Stimulated activated CD8-positive, alpha-beta memory T cell treated with anti-CD3 and anti-CD28 coated beads, Interleukin-15, amount 100 ng/mL, for 4 hours (primary cell): ENCODE results near the gene SIK1.
"Not testable (repeated sequence)": the region's sequence is repeated elsewhere in the genome, so short reads cannot be mapped to it uniquely, and the experiment has no call there.

Source experiments
- DNase-seq, 2 donors: peaks; one replicate each; pipeline ENCODE4 v3.0.0-alpha.2; 2020; ENCODE audit warnings: low read depth in 2 of 2

The SIK1 gene

GRCh38 chr21:43439316-43440075 lies 12.6 kb upstream of the SIK1 start:
- DNase-seq, result not testable (repeated sequence)

DNA sequence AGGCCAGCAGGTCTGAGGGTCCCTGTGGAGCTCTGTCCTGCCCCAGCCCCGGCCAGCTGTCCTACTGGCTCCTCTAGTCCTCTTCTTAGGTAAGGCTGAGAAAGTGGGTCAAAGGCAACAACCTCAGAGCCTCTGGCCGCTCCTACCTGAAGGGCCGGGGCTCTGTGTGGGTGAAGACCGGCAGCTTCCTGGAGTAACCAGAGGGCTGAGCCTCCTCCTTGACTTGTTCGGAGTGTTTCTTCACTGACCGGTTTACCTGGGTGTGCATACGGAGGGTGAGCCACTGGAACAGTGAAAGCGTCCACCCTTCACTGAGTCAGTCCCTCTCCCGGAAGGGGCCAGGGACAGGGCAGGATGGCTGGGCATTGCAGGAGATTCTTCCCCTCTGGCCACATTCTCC lies 9.3 kb upstream of the SIK1 start:
- DNase-seq, result not testable (repeated sequence)

DNA sequence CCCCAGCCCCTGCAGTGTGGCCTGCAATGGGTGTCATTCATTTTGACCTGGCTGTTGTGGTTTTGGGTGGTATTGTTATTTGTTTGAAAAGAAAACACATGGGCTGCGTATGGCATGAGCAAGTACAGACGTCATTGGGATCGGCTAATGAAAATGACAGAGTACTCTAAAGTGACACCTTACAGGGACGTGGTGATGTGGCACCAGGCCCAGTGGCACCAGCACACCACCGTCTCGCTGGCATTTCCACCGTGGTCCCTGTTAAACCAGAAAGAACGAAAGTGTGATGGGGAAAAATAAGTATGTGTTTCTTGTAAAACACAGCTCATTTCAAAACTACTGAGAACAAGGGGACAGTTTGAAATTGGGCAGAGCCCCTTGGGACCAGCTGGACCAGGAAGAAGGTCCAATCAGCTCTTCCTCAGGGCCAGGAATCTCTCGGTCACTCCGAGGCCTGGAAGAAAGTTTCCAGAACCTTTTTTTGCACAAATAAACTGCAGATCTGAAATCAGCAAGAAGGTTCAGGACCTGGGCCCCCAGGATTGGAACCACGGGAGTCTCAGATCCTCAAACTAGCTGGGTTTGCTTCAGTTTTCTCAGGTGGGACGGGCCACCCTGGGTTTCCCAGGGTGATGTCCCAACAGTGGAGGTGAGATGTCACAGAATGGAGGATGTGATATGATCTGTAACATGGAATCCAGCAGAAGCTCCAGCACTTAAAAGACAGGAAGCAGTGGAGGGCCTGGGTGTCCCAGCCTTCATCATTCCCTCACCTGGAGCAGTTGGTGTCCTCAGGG lies 6.6 kb upstream of the SIK1 start:
- DNase-seq, result not testable (repeated sequence)

- not testable (repeated sequence) for DNase-seq
Observed at GRCh38 chr21:43430830-43431416, 4.0 kb upstream of the SIK1 start.

- not testable (repeated sequence) for DNase-seq
Observed at GRCh38 chr21:43428964-43429363, 2.0 kb upstream of the SIK1 start.

- DNase-seq, result not testable (repeated sequence)
Observed at GRCh38 chr21:43427242-43427559, 270 bp upstream of the SIK1 start.

- DNase-seq, result not testable (repeated sequence)
Observed at GRCh38 chr21:43426004-43426403, 927 bp downstream of the SIK1 start.

DNA sequence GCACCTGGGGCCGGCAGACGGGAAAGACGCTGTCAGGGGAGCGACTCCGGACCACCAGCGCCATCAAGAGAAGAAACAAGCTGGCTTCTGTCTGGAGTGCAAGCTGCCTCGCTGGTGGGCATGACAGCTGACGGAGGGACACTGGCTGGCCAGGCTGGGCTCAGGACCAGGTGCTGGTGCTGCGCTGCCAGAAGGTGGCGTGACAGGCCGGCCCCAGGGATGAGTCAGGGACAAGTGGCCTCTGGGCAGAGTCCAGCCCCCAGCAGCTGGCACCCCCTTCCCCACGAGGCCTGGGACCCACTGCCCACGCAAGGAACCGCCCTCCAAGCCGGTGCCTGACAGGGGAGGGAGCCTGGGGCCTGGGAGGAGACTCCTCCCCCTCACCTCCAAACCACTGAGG lies 7.5 kb downstream of the SIK1 start:
- DNase-seq, result not testable (repeated sequence)

DNA sequence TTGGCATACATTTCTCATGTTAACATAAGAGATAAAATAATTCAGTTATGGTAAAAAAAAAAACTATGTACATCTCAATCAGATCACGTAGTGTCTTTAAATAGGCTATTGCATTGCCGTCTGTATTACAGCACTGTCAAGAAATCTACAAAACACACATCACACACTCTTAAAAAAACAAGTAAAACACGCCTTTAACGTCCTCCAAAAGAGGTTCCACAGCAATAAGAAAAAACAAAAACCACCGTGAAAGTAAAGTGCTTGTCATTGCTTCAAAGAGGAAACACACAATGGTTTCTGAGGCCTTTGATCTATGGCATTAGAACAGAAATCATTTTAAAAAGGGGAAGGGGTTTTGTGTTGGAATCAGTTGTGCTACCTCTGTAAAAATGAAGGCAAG lies 12.4 kb downstream of the SIK1 start:
- not testable (repeated sequence) for DNase-seq

DNA sequence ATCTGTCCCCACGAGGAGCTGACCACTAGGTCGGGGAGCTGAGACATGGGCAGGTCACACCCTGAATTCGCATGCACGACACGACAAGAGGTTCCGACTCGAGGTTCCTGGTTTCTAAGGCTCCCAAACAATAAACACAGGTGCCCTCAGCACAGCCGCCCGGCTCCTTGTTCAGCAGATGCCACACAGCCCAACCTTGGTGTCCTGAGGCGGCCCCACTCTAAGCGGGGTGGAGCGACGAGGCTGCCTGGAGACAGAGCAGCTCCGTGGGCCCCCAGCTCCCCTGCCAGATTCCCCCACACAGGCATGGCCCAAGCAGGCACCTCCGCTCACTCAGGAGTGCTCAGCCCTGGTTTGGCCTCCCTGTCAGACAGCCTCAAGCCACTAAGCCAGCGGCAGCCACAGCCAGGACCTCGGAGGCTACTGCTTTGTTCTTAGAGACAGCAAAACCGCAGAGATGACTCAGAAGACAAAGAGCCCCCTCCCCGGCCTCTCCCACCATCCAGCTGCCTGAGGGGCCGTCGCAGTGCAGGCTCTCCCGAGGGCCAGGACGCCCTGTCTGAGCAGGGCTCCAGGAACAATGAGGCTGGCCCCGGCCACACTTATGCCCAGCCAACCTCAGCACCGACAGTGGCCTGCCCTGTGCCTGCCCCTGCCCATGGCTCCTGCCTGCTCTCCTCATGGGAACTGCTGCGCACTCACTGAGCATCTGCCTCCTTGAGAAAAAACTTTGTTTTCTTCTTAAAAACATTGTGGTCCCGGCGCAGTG lies 14.7 kb downstream of the SIK1 start:
- not testable (repeated sequence) for DNase-seq

- DNase-seq, result not testable (repeated sequence)
Observed at GRCh38 chr21:43410456-43411068, 16.4 kb downstream of the SIK1 start.

GRCh38 chr21:43407139-43407538 lies 19.8 kb downstream of the SIK1 start:
- not testable (repeated sequence) for DNase-seq

GRCh38 chr21:43404450-43404849 lies 22.5 kb downstream of the SIK1 start:
- DNase-seq, result not testable (repeated sequence)

- not testable (repeated sequence) for DNase-seq
Observed at GRCh38 chr21:43403651-43404430, 23.1 kb downstream of the SIK1 start.

GRCh38 chr21:43401125-43401524 lies 25.8 kb downstream of the SIK1 start:
- DNase-seq, result not testable (repeated sequence)

GRCh38 chr21:43399595-43400015 lies 27.3 kb downstream of the SIK1 start:
- DNase-seq, result not testable (repeated sequence)

GRCh38 chr21:43399136-43399535 lies 27.8 kb downstream of the SIK1 start:
- not testable (repeated sequence) for DNase-seq

- DNase-seq, result not testable (repeated sequence)
Observed at GRCh38 chr21:43398533-43398932, 28.4 kb downstream of the SIK1 start.

GRCh38 chr21:43398000-43398399 lies 28.9 kb downstream of the SIK1 start:
- DNase-seq, result not testable (repeated sequence)

GRCh38 chr21:43397439-43397808 lies 29.5 kb downstream of the SIK1 start:
- not testable (repeated sequence) for DNase-seq
